ENCODE results near the gene ATG9B. TPM values are rescaled to one million over a fixed set of nuclear protein-coding genes. Genes with fewer than 3 reads are reported as not detected.
"Not testable (repeated sequence)": the region's sequence is repeated elsewhere in the genome, so short reads cannot be mapped to it uniquely, and the experiment has no call there.

Gene ATG9B
- total and polyA plus RNA-seq, 2 donors (not counting 3 experiments of a cell fraction or from before 2014, with no cell fraction given) = 0.04 TPM; not detected in 1

- H4K20me1 ChIP-seq (replicated peaks; ENCODE audit: control insufficient read depth, extremely low read depth, insufficient read depth, low read length); POLR2A ChIA-PET; H2AFZ ChIP-seq (ENCODE audit: low read depth, low read length); H3K9me1 ChIP-seq (replicated peaks; ENCODE audit: control insufficient read depth, extremely low read depth, insufficient read depth, low read length); H3K79me2 ChIP-seq (ENCODE audit: control insufficient read depth, insufficient read depth, low read length); FAIRE-seq; H3K27ac ChIP-seq (ENCODE audit: insufficient read depth, low read depth, low read length); DNase-seq (ENCODE audit: low read depth, low spot score); dilution Hi-C loops (cut with MboI; ENCODE audit: extremely low pct_ligation_motif_present, low sequenced_read_pairs); H3K4me3 ChIP-seq (replicated peaks in 1 of 3; ENCODE audit: insufficient read depth in 1 of 3, low read depth in 1 of 3, low read length in 3 of 3); H3K27me3 ChIP-seq (ENCODE audit: control insufficient read depth in 2 of 2, insufficient read depth in 2 of 2, low read length in 2 of 2); H3K9me3 ChIP-seq (replicated peaks; ENCODE audit: control insufficient read depth, insufficient read depth, low read length); H3K9ac ChIP-seq (replicated peaks; ENCODE audit: extremely low read depth, insufficient read depth, low read length); H3K4me2 ChIP-seq (ENCODE audit: insufficient read depth, low read length); BruUV-seq (replicated peaks): not testable (repeated sequence)
- H3K36me3 ChIP-seq (ENCODE audit: control insufficient read depth in 2 of 2, extremely low read depth in 1 of 2, insufficient read depth in 2 of 2, low read length in 2 of 2) = peaks cover 0 to 23% of the 10 kb centered on the region in 2 experiments
- H3K4me1 ChIP-seq (ENCODE audit: control insufficient read depth, extremely low read depth, insufficient read depth, low read length) = peaks cover 31% of the 10 kb centered on the region
- CTCF ChIA-PET = interaction anchor here (0.6 to 9.4 kb wide), 11 partner anchors 9 to 726 kb away, joined by 3 to 107 read pairs (median 6); partner anchors contain the start of genes ATG9B and NOS3
- intact Hi-C loops (cut with micrococcal nuclease) = loop anchor here (1.0 kb wide), 1 partner anchor 100 kb away; no protein-coding TSS in a partner anchor
Measured at GRCh38 chr7:151011616-151012015, 12.7 kb downstream of the ATG9B start.

- Histone ChIP-seq H3K9me3 (replicated peaks; ENCODE audit: control insufficient read depth, insufficient read depth, low read length) (no peaks in the 10 kb centered on the region), H3K9me1 (replicated peaks; ENCODE audit: control insufficient read depth, extremely low read depth, insufficient read depth, low read length) (no peaks in the 10 kb centered on the region), H3K9ac (replicated peaks; ENCODE audit: extremely low read depth, insufficient read depth, low read length) (no peak overlapping the region), H3K4me1 (ENCODE audit: control insufficient read depth, extremely low read depth, insufficient read depth, low read length) (peaks cover 35% of the 10 kb centered on the region), H2AFZ (ENCODE audit: low read depth, low read length) (no peak overlapping the region), H4K20me1 (replicated peaks; ENCODE audit: control insufficient read depth, extremely low read depth, insufficient read depth, low read length) (no peaks in the 10 kb centered on the region), H3K27me3 (ENCODE audit: control insufficient read depth in 2 of 2, insufficient read depth in 2 of 2, low read length in 2 of 2) (no peaks in the 10 kb centered on the region), H3K4me2 (ENCODE audit: insufficient read depth, low read length) (no peak overlapping the region), H3K27ac (ENCODE audit: insufficient read depth, low read depth, low read length) (no peak overlapping the region), H3K4me3 (replicated peaks in 1 of 3; ENCODE audit: insufficient read depth in 1 of 3, low read depth in 1 of 3, low read length in 3 of 3) (no peak overlapping the region), H3K36me3 (ENCODE audit: control insufficient read depth in 2 of 2, extremely low read depth in 1 of 2, insufficient read depth in 2 of 2, low read length in 2 of 2) (peaks cover 0 to 24% of the 10 kb centered on the region in 2 experiments), H3K79me2 (ENCODE audit: control insufficient read depth, insufficient read depth, low read length) (no peaks in the 10 kb centered on the region)
- FAIRE-seq = no peak
- ChIA-PET CTCF (interaction anchor here (0.6 to 9.4 kb wide), 11 partner anchors 9 to 726 kb away, joined by 3 to 107 read pairs (median 6); partner anchors contain the start of genes ATG9B and NOS3), POLR2A (no interaction called here)
- dilution Hi-C loops (cut with MboI; ENCODE audit: extremely low pct_ligation_motif_present, low sequenced_read_pairs) (no loop called here), intact Hi-C loops (cut with micrococcal nuclease) (no loop called here)
- no peak for DNase-seq (ENCODE audit: low read depth, low spot score)
- no TSS peak for BruUV-seq (replicated peaks)
- TF ChIP-seq CTCF (IDR thresholded peaks at IDR 0.05; ENCODE audit: extremely low read depth in 1 of 2, insufficient read depth in 1 of 2, low read depth in 1 of 2, low read length in 2 of 2) = no peak
- no peak for TF ChIP-seq JUN (IDR thresholded peaks at IDR 0.05; ENCODE audit: borderline replicate concordance, insufficient read depth, insufficient read length, low read depth)
Measured at GRCh38 chr7:151011097-151011409, 13.2 kb downstream of the ATG9B start.
